Vagina (tissue), 2 donors: Measurements from ENCODE around the gene TNS3.

Experiments
- CTCF ChIP-seq, 3 experiments: fragments of 450-650 bp in 2 of 3; fragments of 200-600 bp in 1 of 3; sonication (generic) in 1 of 3; IDR thresholded peaks; one replicate each; pipeline ENCODE4 v1.5.1; 2017 to 2019; ENCODE audit warnings: antibody characterized with exemption in 3 of 3, mild to moderate bottlenecking in 2 of 3, moderate library complexity in 2 of 3
- POLR2A ChIP-seq, 2 donors: fragments of 450-650 bp; IDR thresholded peaks; one replicate each; pipeline ENCODE4 v1.6.1; 2017; ENCODE audit warnings: antibody characterized with exemption in 2 of 2, mild to moderate bottlenecking in 2 of 2, moderate library complexity in 2 of 2

- TF ChIP-seq CTCF (IDR thresholded peaks at IDR 0.05) (no peak), POLR2A (IDR thresholded peaks at IDR 0.05) (no peak)
Observed at GRCh38 chr7:47478926-47479711, 102.8 kb downstream of the TNS3 start.
